Islet of Langerhans (tissue), 1 donor: ENCODE results near the gene INSR.
"Not testable (repeated sequence)": the region's sequence is repeated elsewhere in the genome, so short reads cannot be mapped to it uniquely, and the experiment has no call there.

Experiments used
- FAIRE-seq: peaks from one replicate; lab custom pipeline; 2011; peaks lifted over from hg19 to GRCh38; lab: Jason Lieb, UNC

Gene INSR

GRCh38 chr19:7257148-7258040 lies 36.8 kb downstream of the INSR start:
- no peak for FAIRE-seq

- no peak for FAIRE-seq
Observed at GRCh38 chr19:7255631-7256030, 38.6 kb downstream of the INSR start.

- FAIRE-seq, result no peak
Observed at GRCh38 chr19:7255119-7255518, 39.1 kb downstream of the INSR start.

- FAIRE-seq, result no peak
Observed at GRCh38 chr19:7254590-7254989, 39.6 kb downstream of the INSR start.

- no peak for FAIRE-seq
Observed at GRCh38 chr19:7252364-7252763, 41.9 kb downstream of the INSR start.

- no peak for FAIRE-seq
Observed at GRCh38 chr19:7251494-7251893, 42.7 kb downstream of the INSR start.

GRCh38 chr19:7250951-7251350 lies 43.3 kb downstream of the INSR start:
- no peak for FAIRE-seq

- no peak for FAIRE-seq
Observed at GRCh38 chr19:7250057-7250596, 44.1 kb downstream of the INSR start.

- FAIRE-seq, result no peak
Observed at GRCh38 chr19:7247155-7247554, 47.1 kb downstream of the INSR start.

- FAIRE-seq, result no peak
Observed at GRCh38 chr19:7246601-7247000, 47.6 kb downstream of the INSR start.

- no peak for FAIRE-seq
Observed at GRCh38 chr19:7242601-7243258, 51.5 kb downstream of the INSR start.

GRCh38 chr19:7238051-7238450 lies 56.2 kb downstream of the INSR start:
- FAIRE-seq, result no peak

GRCh38 chr19:7236153-7236552 lies 58.1 kb downstream of the INSR start:
- no peak for FAIRE-seq

- FAIRE-seq, result no peak
Observed at GRCh38 chr19:7230826-7231225, 63.4 kb downstream of the INSR start.

- no peak for FAIRE-seq
Observed at GRCh38 chr19:7229735-7230134, 64.5 kb downstream of the INSR start.

GRCh38 chr19:7228935-7229541 lies 65.2 kb downstream of the INSR start:
- no peak for FAIRE-seq

GRCh38 chr19:7227735-7228134 lies 66.5 kb downstream of the INSR start:
- FAIRE-seq, result no peak

GRCh38 chr19:7227149-7227548 lies 67.1 kb downstream of the INSR start:
- not testable (repeated sequence) for FAIRE-seq

- no peak for FAIRE-seq
Observed at GRCh38 chr19:7226739-7227138, 67.5 kb downstream of the INSR start.

- no peak for FAIRE-seq
Observed at GRCh38 chr19:7225741-7226140, 68.5 kb downstream of the INSR start.

GRCh38 chr19:7224995-7225394 lies 69.2 kb downstream of the INSR start:
- FAIRE-seq, result no peak

- FAIRE-seq, result no peak
Observed at GRCh38 chr19:7224209-7224686, 70.0 kb downstream of the INSR start.

GRCh38 chr19:7223429-7223828 lies 70.8 kb downstream of the INSR start:
- no peak for FAIRE-seq
